Measurements from ENCODE around the gene DAPL1.

Gene DAPL1

DNA sequence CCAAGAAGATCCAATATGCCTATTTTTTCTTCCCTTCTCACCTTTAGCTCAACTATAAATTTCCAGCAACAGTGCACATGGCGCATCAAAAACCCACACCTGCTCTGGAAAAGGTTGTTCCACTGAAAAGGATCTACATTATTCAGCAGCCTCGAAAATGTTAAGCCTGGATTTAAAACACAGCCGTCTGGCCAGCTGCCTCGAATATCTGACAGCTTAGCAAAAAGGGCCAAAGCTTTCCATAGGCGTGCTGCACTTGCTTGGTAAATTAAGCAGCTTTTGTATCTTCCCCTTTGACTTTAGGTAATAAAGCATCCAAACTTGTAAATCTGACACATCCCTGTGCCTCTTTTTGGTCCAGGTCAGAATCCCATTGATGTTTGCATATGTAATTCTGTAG, 20.5 kb downstream of the DAPL1 start:
- H3K23ac ChIP-seq (ENCODE audit: low read depth, low read length, poor library complexity): no peak overlapping the region
- no peak overlapping the region for H4K8ac ChIP-seq (ENCODE audit: low read depth, low read length)
- H3K79me1 ChIP-seq (ENCODE audit: low read depth, low read length): no peaks in the 10 kb centered on the region
- no peak overlapping the region for H3K18ac ChIP-seq (ENCODE audit: low read length)
- no CpG with 5 or more reads among the region's 5 CpGs for WGBS, 2 donors (ENCODE audit: extremely low coverage in 2 of 2, insufficient read length in 2 of 2, insufficient replicate concordance in 1 of 2)
- H3K4me2 ChIP-seq (ENCODE audit: insufficient read depth, low read length, poor library complexity, severe bottlenecking): no peak overlapping the region
- H2AK5ac ChIP-seq (ENCODE audit: low read depth, low read length): no peak overlapping the region
- H2BK5ac ChIP-seq (ENCODE audit: low read length): no peak overlapping the region
- H3K9ac ChIP-seq (ENCODE audit: low read depth, low read length, poor library complexity): no peak overlapping the region
- H3K4me1 ChIP-seq (ENCODE audit: control insufficient read depth in 2 of 2, insufficient read depth in 1 of 2, low read depth in 1 of 2, low read length in 2 of 2): peaks cover 0 to 2% of the 10 kb centered on the region in 2 donors
- no peak overlapping the region for H3K14ac ChIP-seq (ENCODE audit: low read length)
- H3K9me3 ChIP-seq (replicated peaks in 1 of 2; ENCODE audit: control insufficient read depth in 2 of 2, insufficient read depth in 1 of 2, low read depth in 1 of 2, low read length in 2 of 2): no peaks in the 10 kb centered on the region
- H3K27me3 ChIP-seq (ENCODE audit: control insufficient read depth in 3 of 3, insufficient read depth in 3 of 3, low read depth in 1 of 3, low read length in 3 of 3): peaks cover 0 to 13% (median 0%) of the 10 kb centered on the region in 3 experiments
- H2BK15ac ChIP-seq (ENCODE audit: low read length): no peak overlapping the region
- H2BK12ac ChIP-seq (ENCODE audit: low read length): no peak overlapping the region
- no peak overlapping the region for H3K27ac ChIP-seq (replicated peaks; ENCODE audit: low read length)
- H4K91ac ChIP-seq (ENCODE audit: low read depth, low read length, poor library complexity): no peak overlapping the region
- no peaks in the 10 kb centered on the region for H3K36me3 ChIP-seq (replicated peaks in 1 of 2; ENCODE audit: control insufficient read depth in 2 of 2, insufficient read depth in 2 of 2, low read length in 2 of 2)
- no peak overlapping the region for H3K4me3 ChIP-seq (ENCODE audit: low read length in 2 of 2)
- no peak for DNase-seq (ENCODE audit: low spot score)
- H2AFZ ChIP-seq (ENCODE audit: low read length): no peak overlapping the region
- no peak overlapping the region for H3K4ac ChIP-seq (ENCODE audit: low read length)
- H2BK120ac ChIP-seq (ENCODE audit: low read depth, low read length): no peak overlapping the region

DNA sequence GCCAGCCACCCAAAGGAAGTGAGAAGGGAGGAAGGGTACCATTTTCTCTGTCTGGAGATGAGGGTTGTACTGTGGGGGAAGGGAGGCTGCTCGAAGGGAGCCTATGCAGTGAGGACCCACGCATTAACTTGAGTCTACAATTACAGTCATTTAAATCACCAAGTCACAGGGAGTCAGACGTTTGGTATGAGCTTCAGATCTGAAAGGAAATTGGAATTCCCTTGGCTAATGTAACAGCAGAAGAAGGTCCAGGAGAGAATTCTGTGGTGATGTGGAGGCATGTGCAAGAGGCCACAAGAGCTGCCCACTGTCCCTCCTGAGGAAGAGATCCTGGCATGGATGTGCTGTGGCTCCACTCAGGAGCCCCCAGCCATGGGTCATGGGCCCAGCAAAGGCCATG, 22.5 kb downstream of the DAPL1 start:
- Histone ChIP-seq H3K4me2 (ENCODE audit: insufficient read depth, low read length, poor library complexity, severe bottlenecking) (no peak overlapping the region), H3K9me3 (replicated peaks in 1 of 2; ENCODE audit: control insufficient read depth in 2 of 2, insufficient read depth in 1 of 2, low read depth in 1 of 2, low read length in 2 of 2) (no peaks in the 10 kb centered on the region), H2BK15ac (ENCODE audit: low read length) (no peak overlapping the region), H3K36me3 (replicated peaks in 1 of 2; ENCODE audit: control insufficient read depth in 2 of 2, insufficient read depth in 2 of 2, low read length in 2 of 2) (no peaks in the 10 kb centered on the region), H4K91ac (ENCODE audit: low read depth, low read length, poor library complexity) (no peak overlapping the region), H3K4me1 (ENCODE audit: control insufficient read depth in 2 of 2, insufficient read depth in 1 of 2, low read depth in 1 of 2, low read length in 2 of 2) (peaks cover 0 to 8% of the 10 kb centered on the region in 2 donors), H2BK120ac (ENCODE audit: low read depth, low read length) (no peak overlapping the region), H3K18ac (ENCODE audit: low read length) (no peak overlapping the region), H3K27me3 (ENCODE audit: control insufficient read depth in 3 of 3, insufficient read depth in 3 of 3, low read depth in 1 of 3, low read length in 3 of 3) (peaks cover 0 to 20% (median 0%) of the 10 kb centered on the region in 3 experiments), H2BK5ac (ENCODE audit: low read length) (no peak overlapping the region), H2AFZ (ENCODE audit: low read length) (no peak overlapping the region), H3K4me3 (ENCODE audit: low read length in 2 of 2) (no peak overlapping the region), H3K9ac (ENCODE audit: low read depth, low read length, poor library complexity) (no peak overlapping the region), H3K23ac (ENCODE audit: low read depth, low read length, poor library complexity) (no peak overlapping the region), H3K14ac (ENCODE audit: low read length) (no peak overlapping the region), H2BK12ac (ENCODE audit: low read length) (no peak overlapping the region), H4K8ac (ENCODE audit: low read depth, low read length) (no peak overlapping the region), H3K27ac (replicated peaks; ENCODE audit: low read length) (no peak overlapping the region), H3K4ac (ENCODE audit: low read length) (no peak overlapping the region), H3K79me1 (ENCODE audit: low read depth, low read length) (no peaks in the 10 kb centered on the region), H2AK5ac (ENCODE audit: low read depth, low read length) (no peak overlapping the region)
- DNase-seq (ENCODE audit: low spot score): no peak
- WGBS, 2 donors (ENCODE audit: extremely low coverage in 2 of 2, insufficient read length in 2 of 2, insufficient replicate concordance in 1 of 2): no CpG with 5 or more reads among the region's 3 CpGs

DNA sequence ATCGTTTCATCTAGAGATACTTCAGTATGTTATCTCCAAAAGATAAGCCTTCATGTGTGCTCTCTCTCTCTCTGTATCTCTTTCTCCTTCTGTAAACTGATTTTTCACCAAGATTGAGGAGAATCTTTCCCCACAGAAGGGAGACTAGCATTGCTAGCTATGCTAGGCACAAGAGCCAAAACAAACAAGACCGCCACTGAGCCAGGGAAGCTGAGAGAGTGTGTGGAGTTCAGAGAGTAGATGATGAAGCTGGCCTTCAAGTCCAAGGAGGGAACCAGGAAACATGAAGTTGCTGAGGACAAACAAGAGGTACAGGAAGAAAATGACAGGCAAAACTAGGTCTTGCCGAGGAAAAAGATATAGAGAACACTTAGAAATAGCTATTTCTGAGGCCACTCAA, 23.4 kb downstream of the DAPL1 start:
- H2BK5ac ChIP-seq (ENCODE audit: low read length): no peak overlapping the region
- no peak overlapping the region for H3K14ac ChIP-seq (ENCODE audit: low read length)
- H2AK5ac ChIP-seq (ENCODE audit: low read depth, low read length): no peak overlapping the region
- H3K36me3 ChIP-seq (replicated peaks in 1 of 2; ENCODE audit: control insufficient read depth in 2 of 2, insufficient read depth in 2 of 2, low read length in 2 of 2): no peaks in the 10 kb centered on the region
- H3K4ac ChIP-seq (ENCODE audit: low read length): no peak overlapping the region
- peaks cover 0 to 8% of the 10 kb centered on the region in 2 donors for H3K4me1 ChIP-seq (ENCODE audit: control insufficient read depth in 2 of 2, insufficient read depth in 1 of 2, low read depth in 1 of 2, low read length in 2 of 2)
- H3K27me3 ChIP-seq (ENCODE audit: control insufficient read depth in 3 of 3, insufficient read depth in 3 of 3, low read depth in 1 of 3, low read length in 3 of 3): peaks cover 0 to 20% (median 0%) of the 10 kb centered on the region in 3 experiments
- H3K27ac ChIP-seq (replicated peaks; ENCODE audit: low read length): no peak overlapping the region
- no peaks in the 10 kb centered on the region for H3K79me1 ChIP-seq (ENCODE audit: low read depth, low read length)
- no peak overlapping the region for H2BK15ac ChIP-seq (ENCODE audit: low read length)
- H4K8ac ChIP-seq (ENCODE audit: low read depth, low read length): no peak overlapping the region
- no peak overlapping the region for H2AFZ ChIP-seq (ENCODE audit: low read length)
- no peak overlapping the region for H2BK12ac ChIP-seq (ENCODE audit: low read length)
- no peak for DNase-seq (ENCODE audit: low spot score)
- no peaks in the 10 kb centered on the region for H3K9me3 ChIP-seq (replicated peaks in 1 of 2; ENCODE audit: control insufficient read depth in 2 of 2, insufficient read depth in 1 of 2, low read depth in 1 of 2, low read length in 2 of 2)
- H3K4me2 ChIP-seq (ENCODE audit: insufficient read depth, low read length, poor library complexity, severe bottlenecking): no peak overlapping the region
- WGBS, 2 donors (ENCODE audit: extremely low coverage in 2 of 2, insufficient read length in 2 of 2, insufficient replicate concordance in 1 of 2): no CpG with 5 or more reads among the region's 3 CpGs
- no peak overlapping the region for H4K91ac ChIP-seq (ENCODE audit: low read depth, low read length, poor library complexity)
- H3K4me3 ChIP-seq (ENCODE audit: low read length in 2 of 2): no peak overlapping the region
- H3K9ac ChIP-seq (ENCODE audit: low read depth, low read length, poor library complexity): no peak overlapping the region
- H2BK120ac ChIP-seq (ENCODE audit: low read depth, low read length): no peak overlapping the region
- H3K23ac ChIP-seq (ENCODE audit: low read depth, low read length, poor library complexity): no peak overlapping the region
- H3K18ac ChIP-seq (ENCODE audit: low read length): no peak overlapping the region

DNA sequence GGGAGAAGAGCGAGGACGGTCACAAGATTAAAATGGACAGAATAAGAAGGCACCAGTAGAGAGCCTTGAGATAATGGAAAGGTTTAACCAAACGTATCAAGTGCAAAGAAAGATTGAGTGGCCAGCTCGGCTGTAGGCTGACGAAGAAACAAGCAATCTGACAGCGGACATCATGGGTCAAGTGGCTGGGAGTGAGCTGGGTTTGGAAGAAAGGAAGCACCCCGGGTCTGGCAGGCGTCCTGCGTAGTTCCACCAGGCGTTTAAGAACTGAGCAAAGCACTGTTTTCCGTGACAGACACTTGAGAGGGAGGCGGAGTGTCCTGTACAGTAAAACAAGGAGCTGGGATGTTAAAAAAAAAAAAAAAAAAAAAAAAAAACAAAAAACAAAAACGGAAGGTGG, 27.1 kb downstream of the DAPL1 start:
- H2AK5ac ChIP-seq (ENCODE audit: low read depth, low read length): no peak overlapping the region
- H3K4me2 ChIP-seq (ENCODE audit: insufficient read depth, low read length, poor library complexity, severe bottlenecking): no peak overlapping the region
- no peak for DNase-seq (ENCODE audit: low spot score)
- H2BK15ac ChIP-seq (ENCODE audit: low read length): no peak overlapping the region
- H3K27me3 ChIP-seq (ENCODE audit: control insufficient read depth in 3 of 3, insufficient read depth in 3 of 3, low read depth in 1 of 3, low read length in 3 of 3): peaks cover 0 to 9% (median 0%) of the 10 kb centered on the region in 3 experiments
- H2AFZ ChIP-seq (ENCODE audit: low read length): peak overlapping the region; percentile 65
- no peak overlapping the region for H3K23ac ChIP-seq (ENCODE audit: low read depth, low read length, poor library complexity)
- H3K18ac ChIP-seq (ENCODE audit: low read length): no peak overlapping the region
- H2BK5ac ChIP-seq (ENCODE audit: low read length): no peak overlapping the region
- H3K4me1 ChIP-seq (ENCODE audit: control insufficient read depth in 2 of 2, insufficient read depth in 1 of 2, low read depth in 1 of 2, low read length in 2 of 2): peaks cover 0 to 8% of the 10 kb centered on the region in 2 donors
- H3K14ac ChIP-seq (ENCODE audit: low read length): no peak overlapping the region
- H3K79me1 ChIP-seq (ENCODE audit: low read depth, low read length): no peaks in the 10 kb centered on the region
- no peak overlapping the region for H2BK120ac ChIP-seq (ENCODE audit: low read depth, low read length)
- no peak overlapping the region for H3K9ac ChIP-seq (ENCODE audit: low read depth, low read length, poor library complexity)
- H2BK12ac ChIP-seq (ENCODE audit: low read length): no peak overlapping the region
- no peak overlapping the region for H3K4ac ChIP-seq (ENCODE audit: low read length)
- H3K4me3 ChIP-seq (ENCODE audit: low read length in 2 of 2): no peak overlapping the region
- no peak overlapping the region for H4K8ac ChIP-seq (ENCODE audit: low read depth, low read length)
- no peak overlapping the region for H4K91ac ChIP-seq (ENCODE audit: low read depth, low read length, poor library complexity)
- no peak overlapping the region for H3K27ac ChIP-seq (replicated peaks; ENCODE audit: low read length)
- H3K9me3 ChIP-seq (replicated peaks in 1 of 2; ENCODE audit: control insufficient read depth in 2 of 2, insufficient read depth in 1 of 2, low read depth in 1 of 2, low read length in 2 of 2): no peaks in the 10 kb centered on the region
- WGBS, 2 donors (ENCODE audit: extremely low coverage in 2 of 2, insufficient read length in 2 of 2, insufficient replicate concordance in 1 of 2): no CpG with 5 or more reads among the region's 13 CpGs
- H3K36me3 ChIP-seq (replicated peaks in 1 of 2; ENCODE audit: control insufficient read depth in 2 of 2, insufficient read depth in 2 of 2, low read length in 2 of 2): no peaks in the 10 kb centered on the region
